ENCODE data around the gene CPVL. TPM values are rescaled to one million over a fixed set of nuclear protein-coding genes. Genes with fewer than 3 reads are reported as not detected.
A peak's percentile ranks its signal among the peaks of the same experiment; 100 is the strongest.

CPVL gene
- total RNA-seq, 3 donors from 2014 or later = 11.4 to 44.2 (median 13.4) TPM

DNA sequence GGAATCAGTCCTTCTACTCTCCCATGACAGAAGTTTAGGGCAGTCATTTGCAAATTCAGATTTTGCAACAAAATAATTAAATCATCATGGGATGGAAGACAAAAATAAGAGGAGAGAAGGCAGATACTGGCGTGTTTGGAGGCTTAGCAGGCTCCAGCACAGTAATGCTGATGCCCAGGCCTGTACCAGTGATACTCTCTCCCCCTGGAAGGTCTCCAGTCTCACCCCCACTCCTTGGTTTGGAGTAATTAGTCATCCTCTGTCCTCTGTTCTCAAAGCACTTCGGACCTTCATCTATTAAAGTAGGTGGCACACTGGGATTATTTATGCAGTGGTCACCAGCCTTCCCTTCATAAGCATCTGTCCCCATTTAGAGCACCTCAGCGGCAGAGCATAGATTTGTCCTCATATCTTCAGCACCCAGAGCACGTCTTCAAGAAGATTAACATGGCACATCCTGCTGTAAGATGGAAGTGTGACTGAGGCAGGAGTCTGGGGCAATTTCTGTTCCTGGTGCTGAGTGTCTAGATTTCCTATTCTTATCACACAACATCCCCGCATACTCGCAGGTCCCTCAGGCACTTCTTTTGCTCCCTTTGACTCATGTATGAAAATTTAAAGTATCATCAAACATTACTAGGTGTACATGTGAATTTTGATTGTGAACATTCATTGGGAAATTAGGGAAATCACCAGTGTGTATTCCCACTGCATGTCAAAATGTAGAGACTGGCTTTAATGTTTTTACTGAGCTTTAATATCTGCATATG is 156.9 kb downstream of the CPVL start:
- intact Hi-C loops (cut with DNase I; ENCODE audit: low total_unique reads) = no loop called here
- Histone ChIP-seq H3K27ac (peak overlapping the region; percentile 70 to 79), H3K4me3 (no peak overlapping the region)

DNA sequence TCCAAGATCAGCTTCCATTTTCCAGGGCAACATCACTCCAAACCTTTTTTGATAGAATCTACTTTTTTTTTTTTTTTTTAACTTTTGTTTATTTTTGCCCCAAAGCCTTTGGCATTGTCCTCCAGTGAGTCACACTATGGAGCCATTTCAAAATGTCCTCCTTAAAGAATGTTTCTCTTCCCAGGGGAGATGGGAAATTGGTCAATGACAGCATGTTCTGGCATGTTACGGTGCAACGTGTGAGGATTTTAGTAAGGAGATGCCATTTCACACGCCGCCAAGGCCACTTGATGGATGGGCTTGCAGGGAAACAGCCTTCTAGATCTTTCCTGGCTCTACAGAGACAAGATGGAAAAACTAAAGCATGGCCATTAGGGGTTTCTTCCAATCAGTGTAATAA is 157.5 kb downstream of the CPVL start:
- no peaks in the 10 kb centered on the region for H3K9me3 ChIP-seq
- DNase-seq (ENCODE audit: low spot score in 2 of 2) = peak in 1 of 2 donors; percentile 71
- TF ChIP-seq POLR2AphosphoS5 (IDR thresholded peaks at IDR 0.05) (peak; percentile 51 to 93 (median 93)), POLR2A (IDR thresholded peaks at IDR 0.05) (no peak)
- H3K4me3 ChIP-seq = no peak overlapping the region
- no peaks in the 10 kb centered on the region for H3K36me3 ChIP-seq
- intact Hi-C loops (cut with DNase I; ENCODE audit: low total_unique reads) = no loop called here
- no peaks in the 10 kb centered on the region for H3K27me3 ChIP-seq
- peaks cover 20 to 40% of the 10 kb centered on the region in 2 donors for H3K4me1 ChIP-seq
- H3K27ac ChIP-seq = peak overlapping the region; percentile 70 to 79

More for the DNA sequence above, 156.9 kb downstream of the CPVL start:
- no peak for TF ChIP-seq POLR2A (IDR thresholded peaks at IDR 0.05)
- H3K27me3 ChIP-seq = no peaks in the 10 kb centered on the region
- H3K36me3 ChIP-seq = no peaks in the 10 kb centered on the region
- DNase-seq (ENCODE audit: low spot score in 2 of 2) = no peak
- H3K4me1 ChIP-seq = peaks cover 17 to 34% of the 10 kb centered on the region in 2 donors
- H3K9me3 ChIP-seq = no peaks in the 10 kb centered on the region

DNA sequence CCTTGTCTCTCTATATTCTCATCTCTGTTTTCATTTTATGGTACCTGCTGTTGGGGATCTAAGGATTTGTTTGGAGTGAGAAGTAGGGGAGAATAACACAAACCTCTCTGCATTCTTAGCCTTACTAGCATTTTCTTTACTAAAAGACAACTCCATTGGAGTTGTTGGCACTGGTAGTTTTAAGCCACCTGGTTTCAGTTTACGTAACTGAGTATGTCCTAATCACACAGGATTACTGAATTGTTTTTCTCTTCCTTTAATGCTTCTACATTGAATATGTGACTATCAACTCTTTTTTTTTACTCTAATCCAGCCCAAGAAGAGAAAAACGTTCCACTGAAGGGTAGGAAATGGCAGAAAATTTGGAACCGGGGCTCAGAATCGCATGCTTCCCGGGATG is 158.2 kb downstream of the CPVL start:
- intact Hi-C loops (cut with DNase I; ENCODE audit: low total_unique reads) = no loop called here
- H3K9me3 ChIP-seq = no peaks in the 10 kb centered on the region
- no peak overlapping the region for H3K4me3 ChIP-seq
- H3K27me3 ChIP-seq = no peaks in the 10 kb centered on the region
- H3K4me1 ChIP-seq = peaks cover 20 to 41% of the 10 kb centered on the region in 2 donors
- no peak for DNase-seq (ENCODE audit: low spot score in 2 of 2)
- TF ChIP-seq POLR2A (IDR thresholded peaks at IDR 0.05) (no peak), POLR2AphosphoS5 (IDR thresholded peaks at IDR 0.05) (no peak)
- TF ChIP-seq, protein P1, sequence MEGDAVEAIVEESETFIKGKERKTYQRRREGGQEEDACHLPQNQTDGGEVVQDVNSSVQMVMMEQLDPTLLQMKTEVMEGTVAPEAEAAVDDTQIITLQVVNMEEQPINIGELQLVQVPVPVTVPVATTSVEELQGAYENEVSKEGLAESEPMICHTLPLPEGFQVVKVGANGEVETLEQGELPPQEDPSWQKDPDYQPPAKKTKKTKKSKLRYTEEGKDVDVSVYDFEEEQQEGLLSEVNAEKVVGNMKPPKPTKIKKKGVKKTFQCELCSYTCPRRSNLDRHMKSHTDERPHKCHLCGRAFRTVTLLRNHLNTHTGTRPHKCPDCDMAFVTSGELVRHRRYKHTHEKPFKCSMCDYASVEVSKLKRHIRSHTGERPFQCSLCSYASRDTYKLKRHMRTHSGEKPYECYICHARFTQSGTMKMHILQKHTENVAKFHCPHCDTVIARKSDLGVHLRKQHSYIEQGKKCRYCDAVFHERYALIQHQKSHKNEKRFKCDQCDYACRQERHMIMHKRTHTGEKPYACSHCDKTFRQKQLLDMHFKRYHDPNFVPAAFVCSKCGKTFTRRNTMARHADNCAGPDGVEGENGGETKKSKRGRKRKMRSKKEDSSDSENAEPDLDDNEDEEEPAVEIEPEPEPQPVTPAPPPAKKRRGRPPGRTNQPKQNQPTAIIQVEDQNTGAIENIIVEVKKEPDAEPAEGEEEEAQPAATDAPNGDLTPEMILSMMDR (IDR thresholded peaks at IDR 0.05) = no peak
- no peaks in the 10 kb centered on the region for H3K36me3 ChIP-seq
- peak overlapping the region; percentile 70 to 79 for H3K27ac ChIP-seq

DNA sequence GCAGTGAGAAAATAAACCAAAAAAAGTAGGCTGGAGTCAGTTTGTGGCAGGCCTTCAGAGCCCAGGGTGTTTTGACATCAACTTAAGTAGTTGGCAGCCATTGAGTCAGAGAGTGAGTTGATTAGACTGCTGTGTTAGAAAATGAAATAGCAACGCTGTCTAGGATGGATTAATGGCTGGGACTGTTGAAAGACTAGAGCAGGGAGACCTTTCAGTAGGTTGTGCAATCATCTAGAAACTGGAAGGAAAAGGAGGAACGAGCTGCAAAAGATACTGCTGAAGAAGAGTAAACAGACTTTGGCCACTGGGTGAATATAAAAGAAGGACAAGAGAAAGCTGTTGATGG is 159.6 kb downstream of the CPVL start:
- peaks cover 20 to 41% of the 10 kb centered on the region in 2 donors for H3K4me1 ChIP-seq
- intact Hi-C loops (cut with DNase I; ENCODE audit: low total_unique reads) = no loop called here
- H3K4me3 ChIP-seq = peak overlapping the region in 1 of 3 donors; percentile 43
- peak overlapping the region; percentile 70 to 79 for H3K27ac ChIP-seq
- H3K36me3 ChIP-seq = no peaks in the 10 kb centered on the region
- no peaks in the 10 kb centered on the region for H3K9me3 ChIP-seq
- no peak for DNase-seq (ENCODE audit: low spot score in 2 of 2)
- no peaks in the 10 kb centered on the region for H3K27me3 ChIP-seq
- TF ChIP-seq, protein P1 (IDR thresholded peaks at IDR 0.05) = no peak
- TF ChIP-seq POLR2AphosphoS5 (IDR thresholded peaks at IDR 0.05) = peak in 2 of 3 donors; percentile 43 to 87

DNA sequence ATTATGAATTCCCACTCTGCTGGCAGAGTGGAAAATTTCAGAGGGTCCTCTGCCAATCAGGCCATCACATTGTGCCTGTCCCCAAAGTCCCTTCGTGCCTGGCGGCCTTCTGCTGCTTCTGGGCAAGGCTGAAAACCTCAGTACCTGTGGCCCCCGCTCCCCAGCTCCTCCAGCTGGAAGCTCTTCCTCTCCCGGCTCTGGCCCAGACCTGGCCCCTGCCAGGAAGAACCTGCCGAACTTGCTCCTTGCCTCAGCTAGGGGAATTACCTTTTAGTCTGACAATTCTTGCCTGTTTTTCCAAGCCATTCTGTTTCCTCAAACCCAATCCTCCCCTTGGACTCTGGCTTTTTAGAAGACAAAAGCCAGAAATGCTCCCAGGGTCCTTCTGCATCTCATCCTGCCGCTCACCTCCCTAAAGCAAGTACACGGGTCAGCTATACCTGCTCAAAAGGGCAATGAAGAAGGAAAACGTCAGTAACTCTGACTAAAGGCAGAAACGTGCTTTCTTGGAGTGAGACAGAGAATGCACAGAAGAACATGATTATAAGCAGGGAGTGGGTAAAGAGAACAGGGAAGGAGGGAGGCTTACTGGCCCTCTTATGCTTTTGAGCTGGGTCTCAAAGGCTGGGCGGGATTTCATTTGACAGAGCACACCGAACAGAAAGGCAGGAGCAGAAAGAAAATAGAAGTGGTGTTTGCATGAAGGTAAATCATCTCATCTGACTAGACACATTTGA is 160.1 kb downstream of the CPVL start:
- Histone ChIP-seq H3K4me1 (peaks cover 20 to 41% of the 10 kb centered on the region in 2 donors), H3K9me3 (no peaks in the 10 kb centered on the region), H3K27me3 (no peaks in the 10 kb centered on the region), H3K36me3 (no peaks in the 10 kb centered on the region), H3K4me3 (peak overlapping the region in 1 of 3 donors; percentile 43), H3K27ac (peak overlapping the region; percentile 70 to 79)
- TF ChIP-seq POLR2A (IDR thresholded peaks at IDR 0.05) = no peak
- TF ChIP-seq POLR2AphosphoS5 (IDR thresholded peaks at IDR 0.05) = no peak
- TF ChIP-seq, protein P1 (IDR thresholded peaks at IDR 0.05) = no peak
- DNase-seq (ENCODE audit: low spot score in 2 of 2) = peak; percentile 63 to 66
- intact Hi-C loops (cut with DNase I; ENCODE audit: low total_unique reads) = no loop called here

DNA sequence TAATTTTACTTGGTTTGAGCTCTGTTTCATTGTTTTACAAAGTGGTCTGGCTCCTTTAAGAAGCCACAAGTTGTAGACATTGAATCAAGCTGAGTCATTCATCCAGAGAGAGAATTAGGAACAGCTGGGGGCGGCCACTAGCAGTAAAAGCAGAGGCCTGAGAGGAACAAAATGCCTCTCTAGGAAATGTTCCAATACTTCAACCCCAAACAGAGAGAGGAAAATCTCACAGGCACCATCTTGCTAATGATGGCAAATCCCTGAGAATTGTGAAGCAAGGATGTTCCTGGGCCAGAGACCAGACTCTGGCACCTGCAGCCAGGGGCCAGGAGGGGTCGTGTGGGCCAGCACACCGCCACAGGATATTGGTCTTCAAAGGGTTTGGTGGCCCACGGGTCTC is 161.7 kb downstream of the CPVL start:
- no peaks in the 10 kb centered on the region for H3K9me3 ChIP-seq
- H3K27me3 ChIP-seq = no peaks in the 10 kb centered on the region
- H3K36me3 ChIP-seq = no peaks in the 10 kb centered on the region
- H3K27ac ChIP-seq = peak overlapping the region; percentile 70 to 71
- peaks cover 20 to 41% of the 10 kb centered on the region in 2 donors for H3K4me1 ChIP-seq
- DNase-seq (ENCODE audit: low spot score in 2 of 2) = peak in 1 of 2 donors; percentile 55
- peak overlapping the region in 1 of 3 donors; percentile 12 for H3K4me3 ChIP-seq
- intact Hi-C loops (cut with DNase I; ENCODE audit: low total_unique reads) = no loop called here
- TF ChIP-seq, protein P1 (IDR thresholded peaks at IDR 0.05) = no peak
- TF ChIP-seq POLR2A (IDR thresholded peaks at IDR 0.05) = no peak

Measured in breast epithelium (tissue), 4 donors.